CD4-positive, alpha-beta T cell treated with Interleukin-4 for 4 hours (primary cell): ENCODE data around the gene AKR1C8.
"Not testable (repeated sequence)": the region's sequence is repeated elsewhere in the genome, so short reads cannot be mapped to it uniquely, and the experiment has no call there.

ENCODE experiments used
- DNase-seq: peaks from one replicate; pipeline ENCODE4 v3.0.0-alpha.2; 2020

AKR1C8 gene

GRCh38 chr10:5163487-5163886 lies 21.5 kb downstream of the AKR1C8 start:
- no peak for DNase-seq

GRCh38 chr10:5159126-5159525 lies 25.8 kb downstream of the AKR1C8 start:
- no peak for DNase-seq

DNA sequence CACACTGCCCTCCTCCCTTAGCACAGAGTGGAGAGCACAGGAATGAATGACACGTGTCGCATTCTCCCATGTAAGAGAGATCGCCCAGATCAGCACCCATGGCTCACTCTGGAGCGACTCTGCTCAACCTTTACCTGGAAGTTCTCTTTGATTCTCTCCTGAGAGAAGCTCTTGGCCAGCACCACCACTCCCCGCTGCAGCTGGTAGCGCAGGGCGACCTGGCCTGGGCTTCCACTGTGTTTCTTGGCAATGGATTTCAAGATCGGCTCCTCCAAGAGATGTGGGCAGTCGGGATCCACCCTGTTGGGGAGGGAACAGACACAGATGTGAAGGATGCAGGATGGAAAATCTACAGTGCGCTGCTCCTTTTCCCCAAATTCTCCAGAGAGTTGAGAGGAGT lies 27.4 kb downstream of the AKR1C8 start:
- DNase-seq = no peak

GRCh38 chr10:5155951-5156350 lies 29.0 kb downstream of the AKR1C8 start:
- DNase-seq = no peak

DNA sequence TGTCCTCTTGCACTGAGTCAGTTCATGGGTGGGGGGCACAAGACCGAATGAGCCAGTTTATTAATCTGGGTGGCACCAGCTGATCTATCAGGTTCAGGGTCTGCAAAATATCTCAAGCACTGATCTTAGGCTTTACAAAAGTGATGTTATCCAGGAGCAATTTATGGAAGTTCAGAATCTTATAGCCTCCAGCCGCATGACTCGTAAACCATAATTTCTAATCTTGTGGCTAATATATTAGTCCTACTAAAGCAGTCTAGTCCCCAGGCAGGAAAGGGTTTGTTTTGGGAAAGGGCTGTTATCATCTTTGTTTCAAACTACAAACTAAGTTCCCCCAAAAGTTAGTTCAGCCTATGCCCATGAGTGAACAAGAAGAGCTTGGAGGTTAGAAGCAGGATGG lies 33.9 kb downstream of the AKR1C8 start:
- DNase-seq = no peak

GRCh38 chr10:5148678-5149032 lies 36.3 kb downstream of the AKR1C8 start:
- DNase-seq = no peak

DNA sequence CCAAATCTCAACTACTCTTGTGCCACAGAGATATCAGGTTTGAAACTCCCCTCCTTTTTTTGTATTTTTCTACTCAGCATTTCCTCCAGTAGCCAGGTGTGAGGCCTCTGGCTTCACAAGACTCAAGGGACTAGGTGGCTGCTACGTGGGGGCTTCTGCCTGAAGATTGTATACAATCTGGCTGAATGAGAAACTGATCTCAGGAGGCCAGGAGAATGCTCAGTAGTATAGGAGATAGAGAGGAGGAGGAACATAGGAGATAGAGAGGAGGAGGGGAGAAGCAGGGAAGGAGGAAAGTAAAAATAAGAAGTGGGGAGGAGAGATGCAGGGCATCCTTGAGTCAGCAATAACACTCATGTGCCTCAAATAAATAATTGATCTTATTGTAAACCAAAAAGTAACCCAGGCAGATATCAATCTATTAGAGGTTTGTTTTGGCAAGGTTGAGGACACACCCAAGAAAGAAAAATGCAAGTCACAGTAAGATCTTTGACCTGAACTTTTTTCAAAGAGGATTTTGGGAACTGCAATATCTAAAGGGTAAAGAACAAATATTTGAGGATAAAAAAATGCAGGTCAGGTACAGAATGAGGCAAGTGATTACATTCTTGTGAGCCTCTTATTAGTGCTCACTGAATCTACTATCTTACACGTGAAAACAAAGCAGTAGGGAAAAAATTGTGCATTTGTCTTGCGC lies 36.8 kb downstream of the AKR1C8 start:
- DNase-seq = no peak

- no peak for DNase-seq
Observed at GRCh38 chr10:5147255-5147980, 37.5 kb downstream of the AKR1C8 start.

- no peak for DNase-seq
Observed at GRCh38 chr10:5146920-5147254, 38.1 kb downstream of the AKR1C8 start.

GRCh38 chr10:5143137-5143536 lies 41.8 kb downstream of the AKR1C8 start:
- no peak for DNase-seq

DNA sequence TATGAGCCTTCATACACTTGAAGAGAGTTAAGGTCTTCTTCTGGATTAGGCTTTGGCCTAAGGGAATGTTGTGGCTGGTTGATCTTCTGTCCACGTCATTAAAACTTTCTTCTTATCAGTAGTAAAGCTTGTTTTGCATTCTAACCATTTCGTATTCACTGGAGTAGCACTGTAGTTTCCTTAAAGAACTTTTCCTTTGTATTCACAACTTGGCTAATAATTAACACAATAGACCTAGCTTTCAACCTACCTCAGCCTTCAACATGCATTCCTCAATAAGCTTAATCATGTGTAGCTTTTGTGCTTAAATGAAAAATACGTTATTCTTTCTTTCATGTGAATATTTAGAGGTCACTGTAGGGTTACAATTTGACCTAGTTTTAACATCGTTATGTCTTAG lies 42.8 kb downstream of the AKR1C8 start:
- no peak for DNase-seq

- DNase-seq = not testable (repeated sequence)
Observed at GRCh38 chr10:5137699-5138098, 47.3 kb downstream of the AKR1C8 start.

DNA sequence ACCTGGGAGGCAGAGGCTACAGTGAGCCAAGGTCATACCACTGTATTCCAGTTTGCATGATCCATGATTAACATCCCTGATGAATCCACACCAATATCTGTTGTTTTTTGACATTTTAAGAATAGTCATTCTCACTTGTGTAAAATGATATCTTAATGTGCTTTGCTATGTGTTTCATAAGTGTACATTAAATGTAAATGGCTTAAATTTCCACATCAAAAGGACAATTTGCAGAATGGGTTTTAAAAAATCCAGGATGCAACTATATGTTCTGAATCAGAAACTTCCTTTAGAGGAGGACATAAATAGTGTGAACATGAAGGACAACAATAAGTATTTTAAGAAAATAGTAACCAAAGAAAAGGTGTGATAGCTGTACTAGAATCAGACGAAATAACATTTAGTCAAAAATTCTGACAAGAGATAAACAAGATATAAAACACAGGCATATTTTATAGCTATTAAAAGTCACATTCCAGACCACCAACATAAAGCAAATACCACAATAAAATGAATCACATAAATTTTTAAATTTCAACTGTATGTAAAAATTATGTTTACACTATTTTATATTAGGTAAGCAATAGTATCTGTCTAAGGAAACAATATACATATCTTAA lies 48.4 kb downstream of the AKR1C8 start:
- DNase-seq = no peak

DNA sequence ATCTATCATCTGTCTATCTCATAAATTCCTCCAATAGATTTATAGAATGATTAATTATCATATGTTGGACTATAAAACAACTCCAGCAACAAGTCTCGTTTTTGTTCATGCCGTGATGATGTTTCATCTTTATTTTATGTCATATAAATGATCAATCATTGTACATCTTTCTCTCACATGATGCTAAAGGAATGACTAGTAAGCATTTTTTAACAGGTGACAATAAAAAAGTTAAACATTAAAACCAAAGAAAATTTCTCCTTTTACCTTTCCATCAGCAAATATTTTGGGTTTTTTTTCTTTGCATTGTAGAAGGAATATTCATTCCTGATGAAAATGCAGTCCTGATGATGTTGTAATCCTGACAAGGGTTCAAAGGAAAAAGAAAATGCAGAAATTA lies 49.4 kb downstream of the AKR1C8 start:
- DNase-seq = no peak

GRCh38 chr10:5125315-5126044 lies 59.5 kb downstream of the AKR1C8 start:
- DNase-seq = no peak

- no peak for DNase-seq
Observed at GRCh38 chr10:5123886-5124285, 61.1 kb downstream of the AKR1C8 start.

DNA sequence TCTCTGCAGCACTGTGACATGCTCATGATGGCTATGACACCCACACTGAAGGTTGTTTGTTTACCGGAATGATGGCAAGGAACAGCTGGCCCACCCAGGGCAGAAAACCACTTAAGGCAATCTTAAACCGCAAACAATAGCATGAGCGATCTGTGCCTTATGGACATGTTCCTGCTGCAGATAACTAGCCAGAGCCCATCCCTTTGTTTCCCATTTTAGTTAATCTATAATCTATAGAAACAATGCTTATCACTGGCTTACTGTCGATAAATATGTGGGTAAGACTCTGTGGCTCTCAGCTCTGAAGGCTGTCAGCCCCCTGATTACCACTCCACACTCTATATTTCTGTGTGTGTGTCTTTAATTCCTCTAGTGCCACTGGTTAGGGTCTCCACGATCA lies 65.0 kb downstream of the AKR1C8 start:
- not testable (repeated sequence) for DNase-seq

- DNase-seq = no peak
Observed at GRCh38 chr10:5117026-5117425, 67.9 kb downstream of the AKR1C8 start.

GRCh38 chr10:5116621-5117020 lies 68.3 kb downstream of the AKR1C8 start:
- no peak for DNase-seq

DNA sequence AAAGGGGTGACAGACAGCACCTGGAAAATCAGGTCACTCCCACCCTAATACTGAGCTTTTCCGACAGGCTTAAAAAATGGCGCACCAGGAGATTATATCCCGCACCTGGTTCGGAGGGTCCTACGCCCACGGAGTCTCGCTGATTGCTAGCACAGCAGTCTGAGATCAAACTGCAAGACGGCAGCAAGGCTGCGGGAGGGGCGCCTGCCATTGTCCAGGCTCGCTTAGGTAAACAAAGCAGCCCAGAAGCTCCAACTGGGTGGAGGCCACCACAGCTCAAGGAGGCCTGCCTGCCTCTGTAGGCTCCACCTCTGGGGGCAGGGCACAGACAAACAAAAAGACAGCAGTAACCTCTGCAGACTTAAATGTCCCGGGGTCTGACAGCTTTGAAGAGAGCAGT lies 75.1 kb downstream of the AKR1C8 start:
- not testable (repeated sequence) for DNase-seq

DNA sequence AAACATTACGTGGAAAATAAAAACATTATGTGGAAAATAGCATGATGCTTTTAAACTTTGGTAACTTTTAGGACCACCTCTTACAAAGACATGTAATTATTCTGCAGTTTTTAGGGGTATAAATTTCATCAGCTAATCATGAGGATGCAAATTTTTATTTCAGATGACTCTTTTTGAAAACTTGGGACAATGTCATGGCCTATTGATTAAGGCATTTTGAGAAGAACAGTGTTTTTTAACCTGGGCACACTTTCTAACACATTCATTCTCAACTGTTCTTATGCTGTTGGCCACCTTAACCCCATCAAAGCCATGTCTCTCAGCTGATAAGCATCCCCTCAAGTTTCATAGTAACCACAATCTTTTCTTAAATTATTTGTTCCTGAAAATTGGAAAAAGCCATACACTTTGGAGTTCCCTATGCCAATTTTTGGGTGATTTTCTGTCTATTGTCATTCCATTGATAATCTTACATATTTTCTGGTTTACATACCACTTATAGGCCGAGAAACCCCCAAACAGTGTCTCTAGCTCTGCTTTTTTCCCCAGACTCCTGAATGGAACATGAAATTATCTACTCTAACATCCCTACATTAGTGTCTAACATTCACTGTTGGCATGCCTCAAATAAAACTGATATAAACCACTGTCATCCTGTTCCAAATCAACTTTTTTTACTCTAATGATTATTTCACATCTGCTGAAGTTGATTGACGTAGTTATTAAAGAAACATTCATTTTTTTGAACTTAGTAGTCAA lies 76.1 kb downstream of the AKR1C8 start:
- no peak for DNase-seq

- no peak for DNase-seq
Observed at GRCh38 chr10:5107860-5108526, 77.0 kb downstream of the AKR1C8 start.
